Amniotic epithelial cell (primary cell): ENCODE measurements around the gene ZNF708.
"Not testable (repeated sequence)": the region's sequence is repeated elsewhere in the genome, so short reads cannot be mapped to it uniquely, and the experiment has no call there.

Experiments
- DNase-seq: peaks from one replicate; pipeline ENCODE4 v3.0.0-alpha.2; 2010; ENCODE audit warnings: low read depth

ZNF708 gene

DNA sequence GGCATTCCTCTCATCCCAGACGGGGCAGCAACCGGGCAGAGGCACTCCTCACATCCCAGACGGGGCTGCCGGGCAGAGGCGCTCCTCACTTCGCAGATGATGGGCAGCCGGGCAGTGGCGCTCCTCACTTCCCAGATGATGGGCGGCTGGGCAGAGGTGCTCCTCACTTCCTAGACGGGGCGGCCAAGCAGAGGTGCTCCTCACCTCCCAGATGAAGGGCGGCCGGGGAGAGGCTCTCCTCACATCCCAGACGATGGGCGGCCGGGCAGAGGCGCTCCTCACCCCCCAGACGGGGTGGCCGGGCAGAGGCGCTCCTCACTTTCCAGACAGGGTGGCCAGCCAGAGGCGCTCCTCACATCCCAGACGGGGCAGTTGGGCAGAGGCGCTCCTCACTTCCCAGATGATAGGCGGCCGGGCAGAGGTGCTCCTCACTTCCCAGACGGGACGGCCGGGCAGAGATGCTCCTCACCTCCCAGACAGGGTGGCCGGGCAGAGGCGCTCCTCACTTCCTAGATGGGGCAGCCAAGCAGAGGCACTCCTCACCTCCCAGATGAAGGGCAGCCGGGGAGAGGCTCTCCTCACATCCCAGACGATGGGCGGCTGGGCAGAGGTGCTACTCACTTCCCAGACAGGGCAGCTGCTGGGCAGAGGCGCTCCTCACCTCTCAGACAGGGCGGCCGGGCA, 68.9 kb downstream of the ZNF708 start:
- DNase-seq: no peak

DNA sequence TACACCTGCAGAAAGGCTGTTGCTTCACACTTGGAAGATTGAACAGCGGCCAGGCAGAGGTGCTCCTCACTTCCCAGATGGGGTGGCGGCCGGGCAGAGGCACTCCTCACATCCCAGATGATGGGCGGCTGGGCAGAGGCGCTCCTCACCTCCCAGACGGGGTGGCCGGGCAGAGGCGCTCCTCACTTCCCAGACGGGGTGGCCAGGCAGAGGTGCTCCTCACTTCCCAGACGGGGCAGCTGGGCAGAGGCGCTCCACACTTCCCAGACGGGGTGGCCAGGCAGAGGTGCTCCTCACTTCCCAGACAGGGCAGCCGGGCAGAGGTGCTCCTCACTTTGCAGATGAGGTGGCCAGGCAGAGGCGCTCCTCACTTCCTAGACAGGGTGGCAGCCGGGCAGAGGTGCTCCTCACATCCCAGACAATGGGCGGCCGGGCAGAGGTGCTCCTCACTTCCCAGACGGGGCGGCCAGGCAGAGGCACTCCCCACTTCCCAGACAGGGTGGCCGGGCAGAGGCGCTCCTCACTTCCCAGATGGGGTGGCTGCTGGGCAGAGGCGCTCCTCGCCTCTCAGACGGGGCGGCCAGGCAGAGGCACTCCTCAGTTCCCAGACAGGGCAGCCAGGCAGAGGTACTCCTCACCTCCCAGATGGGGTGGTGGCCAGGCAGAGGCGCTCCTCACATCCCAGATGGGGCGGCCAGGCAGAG, 69.6 kb downstream of the ZNF708 start:
- DNase-seq: not testable (repeated sequence)

DNA sequence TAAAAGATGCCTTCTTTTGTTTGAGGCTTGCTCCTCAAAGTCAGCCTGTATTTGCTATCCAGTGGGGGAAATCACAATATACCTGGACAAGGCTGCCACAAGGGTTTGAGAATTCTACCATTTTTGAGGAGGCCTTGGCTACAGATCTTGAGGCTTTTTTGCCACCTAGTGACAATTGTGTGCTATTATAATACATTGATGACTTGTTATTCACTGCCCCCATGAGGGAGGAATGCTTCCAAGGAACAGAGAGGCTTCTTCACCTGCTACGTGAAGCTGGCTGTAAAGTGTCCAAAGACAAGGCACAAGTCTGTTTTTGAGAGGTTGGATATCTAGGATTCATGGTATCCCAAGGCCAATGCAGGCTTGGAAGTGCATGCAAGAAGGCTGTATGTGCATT, 72.5 kb downstream of the ZNF708 start:
- DNase-seq: peak; percentile 9
